Adrenal gland (tissue), 12 donors: Measurements from ENCODE around the gene CDC25B. TPM values are rescaled to one million over a fixed set of nuclear protein-coding genes. Genes with fewer than 3 reads are reported as not detected.

Source experiments
- DNase-seq, 7 donors: peaks; one replicate each; pipeline ENCODE4 v3.0.0-alpha.2; 2019 to 2020
- H3K27ac ChIP-seq, 5 donors: fragments of 200-600 bp; sonication (generic) in 4 of 5; 1 replicate in 3 of 5; 2 replicates in 2 of 5; pipeline versions ENCODE4 v1.5.1 to v1.8.0; 2016 to 2020; ENCODE audit warnings: mild to moderate bottlenecking in 1 of 5
- H3K27me3 ChIP-seq: fragments of 200-600 bp; 2 replicates; pipeline ENCODE4 v1.8.0; 2021
- H3K36me3 ChIP-seq, 2 donors: fragments of 200-600 bp; replicated peaks in 1 of 2; 1 replicate in 1 of 2; 2 replicates in 1 of 2; pipeline versions ENCODE4 v1.5.1 to v1.8.0; 2018 to 2022
- H3K4me1 ChIP-seq, 2 donors: fragments of 200-600 bp; replicated peaks in 1 of 2; 1 replicate in 1 of 2; 2 replicates in 1 of 2; pipeline versions ENCODE4 v1.5.1 to v1.8.0; 2018 to 2021
- H3K4me3 ChIP-seq, 4 donors: fragments of 200-600 bp; sonication (generic) in 3 of 4; one replicate each; pipeline ENCODE4 v1.5.1; 2016 to 2018
- H3K9me3 ChIP-seq, 3 donors: fragments of 200-600 bp; sonication (generic) in 1 of 3; replicated peaks in 1 of 3; 1 replicate in 2 of 3; 2 replicates in 1 of 3; pipeline versions ENCODE4 v1.5.1 to v1.8.0; 2016 to 2021
- POLR2A ChIP-seq, 2 donors: fragments of 450-650 bp; IDR thresholded peaks; one replicate each; pipeline ENCODE4 v1.6.1; 2017; ENCODE audit warnings: antibody characterized with exemption in 2 of 2, mild to moderate bottlenecking in 2 of 2, moderate library complexity in 1 of 2
- WGBS, 4 donors: extraction: QIAGEN DNeasy Blood & Tissue Kit in 2 of 4; methylation state at CpG; one replicate each; pipeline versions ENCODE4 v1.1.5 to v1.1.7; 2013 to 2017; 5-methylcytosine and 5-hydroxymethylcytosine counted together
- intact Hi-C, 2 donors: fragments of 100-400 bp; cut with DNase I; formaldehyde crosslinking; loops; one replicate each; pipeline versions ENCODE4 v1.14.1 to v1.15.0; 2022 to 2023
- polyA plus RNA-seq, 3 donors: library from polyadenylated mRNA; stranded (reverse); fragments of 200-250 nt in 2 of 3; fragments of 350-450 nt in 1 of 3; fragmentation: Illumina TruSeq in 1 of 3; extraction: RNeasy Lipid Tissue Mini Kit (QIAGEN cat#74804) in 1 of 3; gene quantifications; one replicate each; pipeline ENCODE4 v1.2.3, GENCODE V29; 2013 to 2014
- total RNA-seq, 9 donors: library from RNA; depleted of rRNA in 4 of 9; stranded (reverse); fragments of >200 nt in 4 of 9; fragments of 120-200 nt in 1 of 9; fragmentation: NEBNext Ultra II Directional in 1 of 9; extraction: Animal tissue kit (Norgen Biotek cat#: 25700) in 1 of 9; gene quantifications; one replicate each; pipeline versions ENCODE4 v1.1.0 to v1.2.4, GENCODE V29; 2013 to 2023
- TF ChIP-seq, protein P1 (sequence below), 6 experiments: fragments of 450-650 bp in 4 of 6; fragments of 200-600 bp in 2 of 6; sonication (generic) in 1 of 6; IDR thresholded peaks; 1 replicate in 5 of 6; 2 replicates in 1 of 6; pipeline versions ENCODE4 v1.5.1 to v1.8.0; 2016 to 2021; ENCODE audit warnings: antibody characterized with exemption in 6 of 6, mild to moderate bottlenecking in 2 of 6, moderate library complexity in 1 of 6
- donor health status: healthy with polysubstance abuse.
- donor health status: Bipolar disorder and iron deficiency.
- donor health status: DM: yes; HTN: yes; CAD: no.
- donor health status: DM: no; HTN: no; CAD: no.
- donor health status: DM: no; HTN: no; CAD: no.
- donor health status: DM: yes; HTN: yes; CAD: no.

CDC25B gene
- total and polyA plus RNA-seq, 12 donors: 5.5 to 61.7 (median 14.7) TPM

GRCh38 chr20:3752386-3752759 is 43.7 kb upstream of the CDC25B start:
- H3K9me3 ChIP-seq: no peaks in the 10 kb centered on the region
- no peak for DNase-seq
- H3K4me1 ChIP-seq: peaks cover 0 to 5% of the 10 kb centered on the region in 2 donors
- H3K36me3 ChIP-seq: no peaks in the 10 kb centered on the region
- peak overlapping the region in 1 of 5 donors; percentile 40 for H3K27ac ChIP-seq
- H3K4me3 ChIP-seq: peak overlapping the region in 1 of 4 donors; percentile 44
- TF ChIP-seq POLR2A (IDR thresholded peaks at IDR 0.05): no peak
- TF ChIP-seq, protein P1, sequence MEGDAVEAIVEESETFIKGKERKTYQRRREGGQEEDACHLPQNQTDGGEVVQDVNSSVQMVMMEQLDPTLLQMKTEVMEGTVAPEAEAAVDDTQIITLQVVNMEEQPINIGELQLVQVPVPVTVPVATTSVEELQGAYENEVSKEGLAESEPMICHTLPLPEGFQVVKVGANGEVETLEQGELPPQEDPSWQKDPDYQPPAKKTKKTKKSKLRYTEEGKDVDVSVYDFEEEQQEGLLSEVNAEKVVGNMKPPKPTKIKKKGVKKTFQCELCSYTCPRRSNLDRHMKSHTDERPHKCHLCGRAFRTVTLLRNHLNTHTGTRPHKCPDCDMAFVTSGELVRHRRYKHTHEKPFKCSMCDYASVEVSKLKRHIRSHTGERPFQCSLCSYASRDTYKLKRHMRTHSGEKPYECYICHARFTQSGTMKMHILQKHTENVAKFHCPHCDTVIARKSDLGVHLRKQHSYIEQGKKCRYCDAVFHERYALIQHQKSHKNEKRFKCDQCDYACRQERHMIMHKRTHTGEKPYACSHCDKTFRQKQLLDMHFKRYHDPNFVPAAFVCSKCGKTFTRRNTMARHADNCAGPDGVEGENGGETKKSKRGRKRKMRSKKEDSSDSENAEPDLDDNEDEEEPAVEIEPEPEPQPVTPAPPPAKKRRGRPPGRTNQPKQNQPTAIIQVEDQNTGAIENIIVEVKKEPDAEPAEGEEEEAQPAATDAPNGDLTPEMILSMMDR (IDR thresholded peaks at IDR 0.05): no peak
- no peaks in the 10 kb centered on the region for H3K27me3 ChIP-seq
- WGBS, 4 donors: 39 to 47% (median 43%) methylated on average over 13 of the region's 13 CpGs
- intact Hi-C loops: no loop called here

DNA sequence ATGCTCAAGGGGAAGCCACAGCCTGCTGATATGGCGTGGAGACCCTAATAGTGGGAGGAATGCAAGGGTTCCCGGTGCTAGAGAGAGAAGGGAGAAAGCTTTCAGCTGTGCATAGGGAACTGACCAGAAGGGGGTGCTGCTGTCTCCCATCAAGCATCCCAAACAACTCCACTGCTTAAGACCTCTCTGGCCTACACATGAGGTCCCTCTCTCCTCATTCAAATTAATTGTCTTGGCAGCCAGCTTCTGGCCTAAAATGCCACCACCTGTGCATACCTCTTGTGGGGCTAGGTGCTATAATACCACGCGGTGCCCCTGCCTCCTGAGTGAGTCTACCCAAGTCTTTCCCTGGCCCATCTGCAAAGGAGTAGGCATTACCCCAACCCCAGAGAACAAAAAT is 43.0 kb upstream of the CDC25B start:
- peaks cover 0 to 5% of the 10 kb centered on the region in 2 donors for H3K4me1 ChIP-seq
- WGBS, 4 donors: 49 to 56% (median 54%) methylated on average over 4 of the region's 4 CpGs
- no peak overlapping the region for H3K4me3 ChIP-seq
- no peaks in the 10 kb centered on the region for H3K9me3 ChIP-seq
- intact Hi-C loops: no loop called here
- no peak overlapping the region for H3K27ac ChIP-seq
- peak; percentile 61 to 85 (median 70) for DNase-seq
- no peaks in the 10 kb centered on the region for H3K36me3 ChIP-seq
- TF ChIP-seq POLR2A (IDR thresholded peaks at IDR 0.05): no peak
- TF ChIP-seq, protein P1 (IDR thresholded peaks at IDR 0.05): peak; percentile 55 to 75 (median 71)
- H3K27me3 ChIP-seq: no peaks in the 10 kb centered on the region

GRCh38 chr20:3753501-3754275 is 42.4 kb upstream of the CDC25B start:
- Histone ChIP-seq H3K36me3 (no peaks in the 10 kb centered on the region), H3K4me3 (no peak overlapping the region), H3K27ac (no peak overlapping the region), H3K9me3 (no peaks in the 10 kb centered on the region), H3K4me1 (peaks cover 0 to 5% of the 10 kb centered on the region in 2 donors), H3K27me3 (no peaks in the 10 kb centered on the region)
- WGBS, 4 donors: 86 to 91% (median 88%) methylated on average over 8 to 26 of the region's 26 CpGs
- intact Hi-C loops: no loop called here
- TF ChIP-seq, protein P1 (IDR thresholded peaks at IDR 0.05): no peak
- no peak for TF ChIP-seq POLR2A (IDR thresholded peaks at IDR 0.05)
- no peak for DNase-seq

- Histone ChIP-seq H3K27me3 (no peaks in the 10 kb centered on the region), H3K4me1 (peaks cover 0 to 5% of the 10 kb centered on the region in 2 donors), H3K27ac (no peak overlapping the region), H3K9me3 (no peaks in the 10 kb centered on the region), H3K4me3 (no peak overlapping the region), H3K36me3 (no peaks in the 10 kb centered on the region)
- no peak for TF ChIP-seq POLR2A (IDR thresholded peaks at IDR 0.05)
- TF ChIP-seq, protein P1 (IDR thresholded peaks at IDR 0.05): no peak
- intact Hi-C loops: no loop called here
- no peak for DNase-seq
- 87 to 100% (median 89%) methylated on average over 5 to 16 of the region's 16 CpGs for WGBS, 4 donors
Measured at GRCh38 chr20:3754276-3754630, 41.9 kb upstream of the CDC25B start.
